HL-60 (cell line): ENCODE results near the gene GPR155.

Source experiments
- DNase-seq, 2 experiments: peaks; one replicate each; pipeline ENCODE4 v3.0.0-alpha.2; 2010 to 2020; ENCODE audit warnings: low read depth in 1 of 2, low spot score in 1 of 2
- H3K27ac ChIP-seq: fragments of 250-450 bp; sonication (Bioruptor Pico); replicated peaks from 2 replicates; pipeline ENCODE4 v1.5.1; 2020; ENCODE audit warnings: mild to moderate bottlenecking, moderate library complexity
- H3K27me3 ChIP-seq: fragments of 250-450 bp; sonication (Bioruptor Pico); 2 replicates; pipeline ENCODE4 v1.5.1; 2021; ENCODE audit warnings: mild to moderate bottlenecking, moderate library complexity; ENCODE audit not compliant: insufficient read depth, poor library complexity, severe bottlenecking
- H3K4me3 ChIP-seq: replicated peaks from 2 replicates; pipeline ENCODE4 v1.5.1; 2011; ENCODE audit warnings: mild to moderate bottlenecking, control low read depth, low read length; ENCODE audit not compliant: insufficient read depth
- GABPA ChIP-seq: IDR thresholded peaks from 2 replicates; pipeline ENCODE4 v1.6.1; 2012; ENCODE audit warnings: low read depth
- POLR2AphosphoS5 ChIP-seq: IDR thresholded peaks from 2 replicates; pipeline ENCODE4 v1.6.1; 2012; ENCODE audit warnings: low read depth
- SPI1 ChIP-seq: IDR thresholded peaks from 2 replicates; pipeline ENCODE4 v1.6.1; 2012; ENCODE audit warnings: low read depth, mild to moderate bottlenecking, borderline replicate concordance
- TF ChIP-seq, protein P1 (sequence below): IDR thresholded peaks from one replicate; pipeline ENCODE4 v1.5.1; 2011; ENCODE audit warnings: low read length, control low read depth, inconsistent platforms; ENCODE audit not compliant: insufficient read depth
- TF ChIP-seq, protein P2 (sequence below): IDR thresholded peaks from 2 replicates; pipeline ENCODE4 v1.6.1; 2012; ENCODE audit warnings: low read depth; ENCODE audit not compliant: insufficient replicate concordance

The GPR155 gene

DNA sequence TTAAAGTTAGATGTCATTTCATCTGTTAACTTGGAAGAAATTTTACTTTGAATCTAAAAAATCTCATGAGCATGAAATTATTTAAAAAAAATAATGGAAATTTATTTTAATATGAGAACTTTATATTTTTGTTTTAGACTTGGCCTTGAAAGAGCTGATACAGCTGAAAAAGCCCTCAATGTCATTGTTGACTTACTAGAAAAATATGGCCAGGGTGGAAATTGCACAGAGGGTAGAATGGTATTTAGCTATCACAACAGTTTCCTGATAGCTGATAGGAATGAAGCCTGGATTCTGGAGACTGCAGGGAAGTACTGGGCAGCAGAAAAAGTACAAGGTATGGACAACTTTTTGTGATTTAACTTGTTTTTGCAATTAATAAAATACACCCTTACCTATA is 86.0 kb downstream of the GPR155 start:
- no peak overlapping the region for H3K27ac ChIP-seq
- no peaks in the 10 kb centered on the region for H3K27me3 ChIP-seq
- no peak overlapping the region for H3K4me3 ChIP-seq
- TF ChIP-seq POLR2AphosphoS5 (no peak), SPI1 (no peak), GABPA (no peak)
- TF ChIP-seq, protein P1, sequence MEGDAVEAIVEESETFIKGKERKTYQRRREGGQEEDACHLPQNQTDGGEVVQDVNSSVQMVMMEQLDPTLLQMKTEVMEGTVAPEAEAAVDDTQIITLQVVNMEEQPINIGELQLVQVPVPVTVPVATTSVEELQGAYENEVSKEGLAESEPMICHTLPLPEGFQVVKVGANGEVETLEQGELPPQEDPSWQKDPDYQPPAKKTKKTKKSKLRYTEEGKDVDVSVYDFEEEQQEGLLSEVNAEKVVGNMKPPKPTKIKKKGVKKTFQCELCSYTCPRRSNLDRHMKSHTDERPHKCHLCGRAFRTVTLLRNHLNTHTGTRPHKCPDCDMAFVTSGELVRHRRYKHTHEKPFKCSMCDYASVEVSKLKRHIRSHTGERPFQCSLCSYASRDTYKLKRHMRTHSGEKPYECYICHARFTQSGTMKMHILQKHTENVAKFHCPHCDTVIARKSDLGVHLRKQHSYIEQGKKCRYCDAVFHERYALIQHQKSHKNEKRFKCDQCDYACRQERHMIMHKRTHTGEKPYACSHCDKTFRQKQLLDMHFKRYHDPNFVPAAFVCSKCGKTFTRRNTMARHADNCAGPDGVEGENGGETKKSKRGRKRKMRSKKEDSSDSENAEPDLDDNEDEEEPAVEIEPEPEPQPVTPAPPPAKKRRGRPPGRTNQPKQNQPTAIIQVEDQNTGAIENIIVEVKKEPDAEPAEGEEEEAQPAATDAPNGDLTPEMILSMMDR = no peak
- TF ChIP-seq, protein P2, sequence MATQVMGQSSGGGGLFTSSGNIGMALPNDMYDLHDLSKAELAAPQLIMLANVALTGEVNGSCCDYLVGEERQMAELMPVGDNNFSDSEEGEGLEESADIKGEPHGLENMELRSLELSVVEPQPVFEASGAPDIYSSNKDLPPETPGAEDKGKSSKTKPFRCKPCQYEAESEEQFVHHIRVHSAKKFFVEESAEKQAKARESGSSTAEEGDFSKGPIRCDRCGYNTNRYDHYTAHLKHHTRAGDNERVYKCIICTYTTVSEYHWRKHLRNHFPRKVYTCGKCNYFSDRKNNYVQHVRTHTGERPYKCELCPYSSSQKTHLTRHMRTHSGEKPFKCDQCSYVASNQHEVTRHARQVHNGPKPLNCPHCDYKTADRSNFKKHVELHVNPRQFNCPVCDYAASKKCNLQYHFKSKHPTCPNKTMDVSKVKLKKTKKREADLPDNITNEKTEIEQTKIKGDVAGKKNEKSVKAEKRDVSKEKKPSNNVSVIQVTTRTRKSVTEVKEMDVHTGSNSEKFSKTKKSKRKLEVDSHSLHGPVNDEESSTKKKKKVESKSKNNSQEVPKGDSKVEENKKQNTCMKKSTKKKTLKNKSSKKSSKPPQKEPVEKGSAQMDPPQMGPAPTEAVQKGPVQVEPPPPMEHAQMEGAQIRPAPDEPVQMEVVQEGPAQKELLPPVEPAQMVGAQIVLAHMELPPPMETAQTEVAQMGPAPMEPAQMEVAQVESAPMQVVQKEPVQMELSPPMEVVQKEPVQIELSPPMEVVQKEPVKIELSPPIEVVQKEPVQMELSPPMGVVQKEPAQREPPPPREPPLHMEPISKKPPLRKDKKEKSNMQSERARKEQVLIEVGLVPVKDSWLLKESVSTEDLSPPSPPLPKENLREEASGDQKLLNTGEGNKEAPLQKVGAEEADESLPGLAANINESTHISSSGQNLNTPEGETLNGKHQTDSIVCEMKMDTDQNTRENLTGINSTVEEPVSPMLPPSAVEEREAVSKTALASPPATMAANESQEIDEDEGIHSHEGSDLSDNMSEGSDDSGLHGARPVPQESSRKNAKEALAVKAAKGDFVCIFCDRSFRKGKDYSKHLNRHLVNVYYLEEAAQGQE = no peak
- DNase-seq = no peak

DNA sequence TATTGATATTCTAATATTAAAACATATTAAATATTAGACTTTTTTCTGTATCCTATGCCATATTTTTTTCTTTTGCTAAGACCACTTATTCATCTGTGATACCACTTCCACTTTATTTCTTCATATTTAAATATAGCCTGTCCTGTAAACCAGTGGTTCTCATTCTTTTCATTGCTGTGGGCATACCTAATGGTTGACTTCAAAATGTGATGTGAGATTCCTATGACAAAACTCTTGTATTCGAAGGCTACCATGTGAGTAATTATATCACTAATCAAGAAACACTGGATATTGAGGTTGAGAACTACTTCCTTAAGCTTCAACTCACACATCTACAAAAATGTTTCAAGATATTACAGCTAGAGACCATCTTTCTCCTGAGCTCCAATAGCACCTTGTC is 87.7 kb downstream of the GPR155 start:
- Histone ChIP-seq H3K27me3 (no peaks in the 10 kb centered on the region), H3K27ac (no peak overlapping the region), H3K4me3 (no peak overlapping the region)
- DNase-seq = no peak
- TF ChIP-seq, protein P2 = no peak
- no peak for TF ChIP-seq POLR2AphosphoS5
- TF ChIP-seq SPI1 = no peak
- TF ChIP-seq GABPA = no peak
- TF ChIP-seq, protein P1 = no peak

DNA sequence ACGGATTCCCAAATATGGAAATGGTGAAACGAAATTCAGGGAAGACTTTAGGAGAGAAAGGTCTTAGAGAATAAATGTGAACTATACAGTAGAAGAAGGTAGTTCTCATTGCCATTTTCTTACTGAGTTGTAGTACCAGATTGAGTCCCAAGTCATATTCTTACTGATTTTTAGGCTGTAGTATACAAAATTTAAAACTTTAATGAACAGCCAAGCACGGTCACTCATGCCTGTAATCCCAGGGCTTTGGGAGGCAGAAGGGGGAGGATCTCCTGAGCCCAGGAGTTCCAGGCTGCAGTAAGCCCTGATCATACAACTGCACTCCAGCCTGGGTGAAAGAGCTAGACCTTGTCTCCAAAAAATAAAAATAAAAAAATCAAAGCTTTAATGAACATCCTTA is 89.1 kb downstream of the GPR155 start:
- Histone ChIP-seq H3K4me3 (no peak overlapping the region), H3K27me3 (no peaks in the 10 kb centered on the region), H3K27ac (no peak overlapping the region)
- no peak for DNase-seq
- TF ChIP-seq SPI1 (no peak), GABPA (no peak), POLR2AphosphoS5 (no peak)
- TF ChIP-seq, protein P2 = no peak
- TF ChIP-seq, protein P1 = no peak
